ENCODE results near the gene PLCB4. TPM values are rescaled to one million over a fixed set of nuclear protein-coding genes. Genes with fewer than 3 reads are reported as not detected.

Gene PLCB4
- total and polyA plus RNA-seq, 2 donors = 4.8 to 7.6 TPM

DNA sequence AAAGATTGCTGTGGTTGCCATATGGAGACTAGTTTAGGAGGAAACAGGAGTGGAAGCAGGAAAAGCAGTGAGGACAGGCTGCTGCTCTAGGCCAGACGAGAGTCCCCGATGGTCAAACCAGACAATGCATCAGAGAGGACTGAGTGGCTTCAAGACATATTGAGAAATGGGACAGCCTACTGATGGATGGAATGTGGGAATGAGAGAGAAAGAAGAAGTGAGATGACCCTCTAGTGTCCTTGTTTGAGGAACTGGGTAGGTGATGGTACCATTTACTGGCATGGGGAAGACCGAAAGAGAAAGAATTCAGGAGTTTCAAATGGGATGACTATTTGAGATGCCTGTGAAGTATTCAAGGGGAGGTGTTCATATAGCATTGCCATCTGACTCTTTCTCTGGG lies 333.7 kb downstream of the PLCB4 start:
- H3K4me1 ChIP-seq (ENCODE audit: control insufficient read depth in 2 of 2, insufficient read depth in 2 of 2, low read length in 2 of 2) = no peaks in the 10 kb centered on the region
- no peaks in the 10 kb centered on the region for H3K9me3 ChIP-seq (ENCODE audit: control insufficient read depth in 2 of 2, insufficient read depth in 1 of 2, low read length in 1 of 2)
- no peak for DNase-seq (ENCODE audit: low read depth in 6 of 9, low spot score in 9 of 9)
- no peak overlapping the region for H3K4me3 ChIP-seq (ENCODE audit: low read length in 2 of 2)
- peaks cover 7 to 8% of the 10 kb centered on the region in 2 donors for H3K36me3 ChIP-seq (ENCODE audit: control insufficient read depth in 2 of 2, insufficient read depth in 2 of 2, low read length in 1 of 2)
- H3K27me3 ChIP-seq (ENCODE audit: control insufficient read depth in 2 of 2, insufficient read depth in 1 of 2, low read length in 1 of 2) = no peaks in the 10 kb centered on the region
- 99% methylated on average over 3 of the region's 3 CpGs for WGBS
- H3K27ac ChIP-seq (ENCODE audit: low read depth in 1 of 2, low read length in 1 of 2) = no peak overlapping the region

GRCh38 chr20:9403448-9403847 lies 334.6 kb downstream of the PLCB4 start:
- H3K36me3 ChIP-seq (ENCODE audit: control insufficient read depth in 2 of 2, insufficient read depth in 2 of 2, low read length in 1 of 2) = peaks cover 7 to 8% of the 10 kb centered on the region in 2 donors

DNA sequence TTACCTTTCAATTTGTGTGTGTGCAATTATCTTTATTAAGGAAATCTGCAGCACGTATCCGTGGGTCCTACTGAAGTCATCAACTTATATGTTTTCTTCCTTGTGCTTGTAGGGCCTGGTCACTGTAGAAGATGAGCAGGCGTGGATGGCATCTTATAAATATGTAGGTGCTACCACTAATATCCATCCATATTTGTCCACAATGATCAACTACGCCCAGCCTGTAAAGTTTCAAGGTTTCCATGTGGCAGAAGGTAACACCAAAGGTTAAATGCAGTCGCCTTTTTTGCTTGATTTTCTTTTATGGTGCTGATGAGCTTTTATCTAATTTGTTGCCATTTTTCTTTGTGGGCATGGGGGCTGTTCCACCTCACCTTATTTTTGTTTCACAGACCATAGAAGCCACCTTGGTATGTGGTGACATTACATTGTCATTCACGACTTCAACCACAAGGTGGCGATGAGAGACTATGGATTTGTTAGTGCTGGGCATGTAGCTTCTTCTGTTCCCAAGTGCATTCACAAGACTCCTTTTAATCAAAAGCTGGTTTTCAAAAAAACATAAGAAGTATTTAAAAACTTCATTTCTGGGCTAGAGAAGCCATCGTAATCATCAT lies 339.0 kb downstream of the PLCB4 start:
- H3K27ac ChIP-seq (ENCODE audit: low read depth in 1 of 2, low read length in 1 of 2) = no peak overlapping the region
- H3K4me3 ChIP-seq (ENCODE audit: low read length in 2 of 2) = no peak overlapping the region
- H3K9me3 ChIP-seq (ENCODE audit: control insufficient read depth in 2 of 2, insufficient read depth in 1 of 2, low read length in 1 of 2) = no peaks in the 10 kb centered on the region
- peak; percentile 19 to 75 (median 51) for DNase-seq (ENCODE audit: low read depth in 6 of 9, low spot score in 9 of 9)
- no peaks in the 10 kb centered on the region for H3K4me1 ChIP-seq (ENCODE audit: control insufficient read depth in 2 of 2, insufficient read depth in 2 of 2, low read length in 2 of 2)
- WGBS = 60% methylated on average over 8 of the region's 8 CpGs
- no peaks in the 10 kb centered on the region for H3K36me3 ChIP-seq (ENCODE audit: control insufficient read depth in 2 of 2, insufficient read depth in 2 of 2, low read length in 1 of 2)
- no peaks in the 10 kb centered on the region for H3K27me3 ChIP-seq (ENCODE audit: control insufficient read depth in 2 of 2, insufficient read depth in 1 of 2, low read length in 1 of 2)

More at GRCh38 chr20:9403448-9403847, 334.6 kb downstream of the PLCB4 start:
- H3K4me1 ChIP-seq (ENCODE audit: control insufficient read depth in 2 of 2, insufficient read depth in 2 of 2, low read length in 2 of 2) = no peaks in the 10 kb centered on the region
- DNase-seq (ENCODE audit: low read depth in 6 of 9, low spot score in 9 of 9) = no peak
- H3K9me3 ChIP-seq (ENCODE audit: control insufficient read depth in 2 of 2, insufficient read depth in 1 of 2, low read length in 1 of 2) = no peaks in the 10 kb centered on the region
- H3K27ac ChIP-seq (ENCODE audit: low read depth in 1 of 2, low read length in 1 of 2) = no peak overlapping the region
- no peak overlapping the region for H3K4me3 ChIP-seq (ENCODE audit: low read length in 2 of 2)
- no peaks in the 10 kb centered on the region for H3K27me3 ChIP-seq (ENCODE audit: control insufficient read depth in 2 of 2, insufficient read depth in 1 of 2, low read length in 1 of 2)

GRCh38 chr20:9408422-9409300 lies 339.8 kb downstream of the PLCB4 start:
- 94% methylated on average over 10 of the region's 10 CpGs for WGBS
- Histone ChIP-seq H3K9me3 (ENCODE audit: control insufficient read depth in 2 of 2, insufficient read depth in 1 of 2, low read length in 1 of 2) (no peaks in the 10 kb centered on the region), H3K27ac (ENCODE audit: low read depth in 1 of 2, low read length in 1 of 2) (no peak overlapping the region), H3K27me3 (ENCODE audit: control insufficient read depth in 2 of 2, insufficient read depth in 1 of 2, low read length in 1 of 2) (no peaks in the 10 kb centered on the region), H3K36me3 (ENCODE audit: control insufficient read depth in 2 of 2, insufficient read depth in 2 of 2, low read length in 1 of 2) (no peaks in the 10 kb centered on the region), H3K4me1 (ENCODE audit: control insufficient read depth in 2 of 2, insufficient read depth in 2 of 2, low read length in 2 of 2) (no peaks in the 10 kb centered on the region), H3K4me3 (ENCODE audit: low read length in 2 of 2) (no peak overlapping the region)
- no peak for DNase-seq (ENCODE audit: low read depth in 6 of 9, low spot score in 9 of 9)

DNA sequence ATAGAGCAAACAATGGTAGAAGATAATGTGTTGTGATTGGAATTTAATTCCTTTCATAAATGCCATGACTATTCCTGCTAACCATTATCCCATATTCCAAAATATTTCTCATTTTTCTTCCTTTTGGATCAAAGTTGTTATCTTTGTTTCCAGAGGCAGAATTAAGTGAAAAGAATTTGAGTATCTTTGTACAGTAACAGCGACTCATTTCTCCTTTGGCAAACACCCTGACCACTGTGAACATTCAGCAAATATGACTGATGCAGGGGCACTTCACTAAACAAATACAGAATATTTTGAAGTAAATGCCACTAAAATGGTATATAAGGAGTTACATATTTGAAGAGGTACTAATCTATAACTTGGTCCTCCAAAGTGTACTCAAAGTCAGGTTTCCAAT lies 340.5 kb downstream of the PLCB4 start:
- no peak overlapping the region for H3K27ac ChIP-seq (ENCODE audit: low read depth in 1 of 2, low read length in 1 of 2)
- no peaks in the 10 kb centered on the region for H3K27me3 ChIP-seq (ENCODE audit: control insufficient read depth in 2 of 2, insufficient read depth in 1 of 2, low read length in 1 of 2)
- no peaks in the 10 kb centered on the region for H3K9me3 ChIP-seq (ENCODE audit: control insufficient read depth in 2 of 2, insufficient read depth in 1 of 2, low read length in 1 of 2)
- WGBS = 100% methylated on average over 1 of the region's 1 CpG
- no peaks in the 10 kb centered on the region for H3K4me1 ChIP-seq (ENCODE audit: control insufficient read depth in 2 of 2, insufficient read depth in 2 of 2, low read length in 2 of 2)
- H3K4me3 ChIP-seq (ENCODE audit: low read length in 2 of 2) = no peak overlapping the region
- no peaks in the 10 kb centered on the region for H3K36me3 ChIP-seq (ENCODE audit: control insufficient read depth in 2 of 2, insufficient read depth in 2 of 2, low read length in 1 of 2)
- no peak for DNase-seq (ENCODE audit: low read depth in 6 of 9, low spot score in 9 of 9)

GRCh38 chr20:9409981-9410380 lies 341.1 kb downstream of the PLCB4 start:
- Histone ChIP-seq H3K9me3 (ENCODE audit: control insufficient read depth in 2 of 2, insufficient read depth in 1 of 2, low read length in 1 of 2) (no peaks in the 10 kb centered on the region), H3K27me3 (ENCODE audit: control insufficient read depth in 2 of 2, insufficient read depth in 1 of 2, low read length in 1 of 2) (no peaks in the 10 kb centered on the region), H3K4me1 (ENCODE audit: control insufficient read depth in 2 of 2, insufficient read depth in 2 of 2, low read length in 2 of 2) (no peaks in the 10 kb centered on the region), H3K36me3 (ENCODE audit: control insufficient read depth in 2 of 2, insufficient read depth in 2 of 2, low read length in 1 of 2) (no peaks in the 10 kb centered on the region), H3K4me3 (ENCODE audit: low read length in 2 of 2) (no peak overlapping the region), H3K27ac (ENCODE audit: low read depth in 1 of 2, low read length in 1 of 2) (no peak overlapping the region)
- no peak for DNase-seq (ENCODE audit: low read depth in 6 of 9, low spot score in 9 of 9)
- 95% methylated on average over 2 of the region's 2 CpGs for WGBS

DNA sequence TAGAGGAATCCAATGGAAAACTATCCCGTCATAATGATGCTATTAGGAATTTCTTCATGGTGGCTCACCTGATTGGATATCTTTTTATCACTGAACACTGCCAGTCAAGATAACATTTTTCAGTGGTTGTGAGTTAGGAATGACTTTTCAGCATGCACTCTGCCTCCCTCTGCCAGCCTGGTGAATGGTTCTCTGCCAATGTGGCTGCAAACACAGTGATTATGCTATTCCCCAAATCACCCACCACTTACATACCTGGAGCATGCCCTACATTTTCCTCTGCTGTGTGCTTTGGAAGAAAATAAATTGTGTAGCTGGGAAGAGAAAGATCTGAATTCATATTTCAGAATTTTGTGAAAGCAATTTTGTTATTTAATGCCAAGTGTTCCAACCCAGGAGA lies 342.9 kb downstream of the PLCB4 start:
- H3K4me1 ChIP-seq (ENCODE audit: control insufficient read depth in 2 of 2, insufficient read depth in 2 of 2, low read length in 2 of 2) = no peaks in the 10 kb centered on the region
- H3K27me3 ChIP-seq (ENCODE audit: control insufficient read depth in 2 of 2, insufficient read depth in 1 of 2, low read length in 1 of 2) = no peaks in the 10 kb centered on the region
- DNase-seq (ENCODE audit: low read depth in 6 of 9, low spot score in 9 of 9) = no peak
- H3K36me3 ChIP-seq (ENCODE audit: control insufficient read depth in 2 of 2, insufficient read depth in 2 of 2, low read length in 1 of 2) = no peaks in the 10 kb centered on the region
- H3K9me3 ChIP-seq (ENCODE audit: control insufficient read depth in 2 of 2, insufficient read depth in 1 of 2, low read length in 1 of 2) = no peaks in the 10 kb centered on the region
- no peak overlapping the region for H3K27ac ChIP-seq (ENCODE audit: low read depth in 1 of 2, low read length in 1 of 2)
- WGBS = 95% methylated on average over 1 of the region's 1 CpG
- no peak overlapping the region for H3K4me3 ChIP-seq (ENCODE audit: low read length in 2 of 2)

DNA sequence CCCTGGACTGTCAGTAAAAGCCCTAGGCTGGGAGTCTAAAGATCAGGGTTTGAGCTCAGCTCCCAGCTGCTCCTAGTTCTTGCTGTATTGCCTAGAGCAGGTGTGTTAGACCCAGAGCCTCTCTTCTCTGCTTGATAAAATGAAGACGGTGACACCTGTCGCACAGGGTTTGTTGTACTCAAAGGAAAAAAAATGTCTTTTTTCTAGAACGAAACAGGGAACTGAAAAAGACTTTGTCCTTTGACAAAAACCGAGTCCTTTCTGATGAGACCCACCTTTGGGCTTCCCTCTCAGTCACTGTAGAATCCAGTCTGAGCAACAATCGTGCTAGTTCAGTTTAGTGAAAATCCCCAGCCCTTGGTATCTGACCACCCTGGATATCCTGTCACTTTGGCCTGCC lies 343.4 kb downstream of the PLCB4 start:
- no peak overlapping the region for H3K4me3 ChIP-seq (ENCODE audit: low read length in 2 of 2)
- WGBS = 95% methylated on average over 5 of the region's 5 CpGs
- H3K27ac ChIP-seq (ENCODE audit: low read depth in 1 of 2, low read length in 1 of 2) = no peak overlapping the region
- H3K27me3 ChIP-seq (ENCODE audit: control insufficient read depth in 2 of 2, insufficient read depth in 1 of 2, low read length in 1 of 2) = no peaks in the 10 kb centered on the region
- no peaks in the 10 kb centered on the region for H3K9me3 ChIP-seq (ENCODE audit: control insufficient read depth in 2 of 2, insufficient read depth in 1 of 2, low read length in 1 of 2)
- no peak for DNase-seq (ENCODE audit: low read depth in 6 of 9, low spot score in 9 of 9)
- no peaks in the 10 kb centered on the region for H3K36me3 ChIP-seq (ENCODE audit: control insufficient read depth in 2 of 2, insufficient read depth in 2 of 2, low read length in 1 of 2)
- H3K4me1 ChIP-seq (ENCODE audit: control insufficient read depth in 2 of 2, insufficient read depth in 2 of 2, low read length in 2 of 2) = no peaks in the 10 kb centered on the region

DNA sequence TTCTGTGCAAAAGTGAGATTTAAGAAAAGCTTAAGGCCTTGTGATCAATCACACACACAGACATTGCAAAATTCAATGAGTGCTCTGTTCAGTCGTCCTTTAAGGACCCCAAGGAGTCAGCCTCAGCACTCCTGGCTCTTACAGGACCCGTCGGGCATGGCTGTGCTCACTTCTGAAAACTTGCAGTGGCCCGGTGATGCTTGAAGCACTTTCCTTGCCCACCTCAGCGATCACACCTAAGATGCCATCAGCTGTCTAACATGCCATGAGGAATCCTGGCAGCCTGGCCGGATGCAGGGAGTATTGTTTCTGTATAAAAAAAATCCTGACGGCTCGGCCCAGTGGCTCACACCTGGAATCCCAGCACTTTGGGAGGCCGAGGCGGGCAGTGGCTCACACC lies 344.1 kb downstream of the PLCB4 start:
- 97% methylated on average over 10 of the region's 10 CpGs for WGBS
- Histone ChIP-seq H3K36me3 (ENCODE audit: control insufficient read depth in 2 of 2, insufficient read depth in 2 of 2, low read length in 1 of 2) (no peaks in the 10 kb centered on the region), H3K27me3 (ENCODE audit: control insufficient read depth in 2 of 2, insufficient read depth in 1 of 2, low read length in 1 of 2) (no peaks in the 10 kb centered on the region), H3K9me3 (ENCODE audit: control insufficient read depth in 2 of 2, insufficient read depth in 1 of 2, low read length in 1 of 2) (no peaks in the 10 kb centered on the region), H3K27ac (ENCODE audit: low read depth in 1 of 2, low read length in 1 of 2) (no peak overlapping the region), H3K4me1 (ENCODE audit: control insufficient read depth in 2 of 2, insufficient read depth in 2 of 2, low read length in 2 of 2) (no peaks in the 10 kb centered on the region), H3K4me3 (ENCODE audit: low read length in 2 of 2) (no peak overlapping the region)
- no peak for DNase-seq (ENCODE audit: low read depth in 6 of 9, low spot score in 9 of 9)
